ENCODE results near the gene KCNIP3.
"Not testable (repeated sequence)": the region's sequence is repeated elsewhere in the genome, so short reads cannot be mapped to it uniquely, and the experiment has no call there.

Gene KCNIP3

GRCh38 chr2:95415138-95415537 lies 118.0 kb downstream of the KCNIP3 start:
- DNase-seq (ENCODE audit: low read depth in 2 of 2): not testable (repeated sequence)

GRCh38 chr2:95415561-95415960 lies 118.4 kb downstream of the KCNIP3 start:
- not testable (repeated sequence) for DNase-seq (ENCODE audit: low read depth in 2 of 2)

GRCh38 chr2:95427196-95427867 lies 130.2 kb downstream of the KCNIP3 start:
- DNase-seq (ENCODE audit: low read depth in 2 of 2): not testable (repeated sequence)

GRCh38 chr2:95429748-95430467 lies 132.8 kb downstream of the KCNIP3 start:
- not testable (repeated sequence) for DNase-seq (ENCODE audit: low read depth in 2 of 2)

GRCh38 chr2:95433373-95433772 lies 136.2 kb downstream of the KCNIP3 start:
- not testable (repeated sequence) for DNase-seq (ENCODE audit: low read depth in 2 of 2)

- not testable (repeated sequence) for DNase-seq (ENCODE audit: low read depth in 2 of 2)
Measured at GRCh38 chr2:95433973-95434372, 136.8 kb downstream of the KCNIP3 start.

GRCh38 chr2:95434507-95435076 lies 137.4 kb downstream of the KCNIP3 start:
- not testable (repeated sequence) for DNase-seq (ENCODE audit: low read depth in 2 of 2)

- DNase-seq (ENCODE audit: low read depth in 2 of 2): not testable (repeated sequence)
Measured at GRCh38 chr2:95435162-95435871, 138.2 kb downstream of the KCNIP3 start.
